SK-N-SH (cell line): ENCODE data around the gene ARFGEF2. TPM values are rescaled to one million over a fixed set of nuclear protein-coding genes. Genes with fewer than 3 reads are reported as not detected.
A peak's percentile ranks its signal among the peaks of the same experiment; 100 is the strongest.

Experiments
- CTCF ChIA-PET: fragments of 300-600, 350-600 bp; formaldehyde crosslinking; extraction: SDS; loops from one replicate; lab custom pipeline; 2021; lab: Yijun Ruan, JAX
- POLR2A ChIA-PET: fragments of 350-600 bp; sonication (Branson Sonifier 250); formaldehyde crosslinking; extraction: SDS; loops from one replicate; lab custom pipeline; 2020; ENCODE audit warnings: antibody characterized with exemption, inconsistent platforms; lab: Yijun Ruan, JAX
- DNase-seq: peaks from one replicate; pipeline ENCODE4 v3.0.0; 2012
- H2AFZ ChIP-seq: fragments of 200-600 bp; sonication (generic); 2 replicates; pipeline ENCODE4 v1.8.1; 2016; ENCODE audit warnings: antibody characterized with exemption, mild to moderate bottlenecking, low read depth
- H3F3A ChIP-seq: fragments of 200-600 bp; sonication (generic); replicated peaks from 2 replicates; pipeline ENCODE3; 2016; ENCODE audit warnings: antibody characterized with exemption, mild to moderate bottlenecking; ENCODE audit not compliant: insufficient read depth
- H3K27ac ChIP-seq, 2 experiments: fragments of 200-500 bp in 1 of 2; fragments of 200-600 bp in 1 of 2; sonication (Bioruptor generic) in 1 of 2; sonication (generic), shearing (Covaris generic) in 1 of 2; 2 replicates each; pipeline versions ENCODE4 v1.5.1 to v1.6.1; 2014 to 2016; ENCODE audit warnings: low read depth in 2 of 2, inconsistent platforms in 1 of 2, low read length in 1 of 2, mild to moderate bottlenecking in 1 of 2, mixed read lengths in 1 of 2
- H3K27me3 ChIP-seq: fragments of 200-600 bp; sonication (generic), shearing (Covaris generic); 2 replicates; pipeline ENCODE4 v1.6.1; 2016; ENCODE audit warnings: mixed run types; ENCODE audit not compliant: insufficient read depth
- H3K36me3 ChIP-seq, 2 experiments: fragments of 200-500 bp in 1 of 2; fragments of 200-600 bp in 1 of 2; sonication (Bioruptor generic) in 1 of 2; sonication (generic) in 1 of 2; replicated peaks in 1 of 2; 2 replicates each; pipeline versions ENCODE3 to v1.5.1; 2014 to 2016; ENCODE audit warnings: low read length in 1 of 2, mild to moderate bottlenecking in 1 of 2; ENCODE audit not compliant: insufficient read depth in 2 of 2, control insufficient read depth in 1 of 2
- H3K4me1 ChIP-seq, 2 experiments: fragments of 200-500 bp in 1 of 2; fragments of 200-600 bp in 1 of 2; sonication (Bioruptor generic) in 1 of 2; sonication (generic), shearing (Covaris generic) in 1 of 2; 2 replicates each; pipeline versions ENCODE4 v1.5.1 to v1.6.1; 2014 to 2016; ENCODE audit warnings: low read depth in 1 of 2, low read length in 1 of 2, mixed run types in 1 of 2; ENCODE audit not compliant: insufficient read depth in 2 of 2, control insufficient read depth in 1 of 2
- H3K4me2 ChIP-seq: fragments of 200-600 bp; sonication (generic), shearing (Covaris generic); 2 replicates; pipeline ENCODE4 v1.6.1; 2017; ENCODE audit warnings: mixed run types
- H3K4me3 ChIP-seq, 2 experiments: fragments of 200-500 bp in 1 of 2; fragments of 200-600 bp in 1 of 2; sonication (Bioruptor generic) in 1 of 2; sonication (generic), shearing (Covaris generic) in 1 of 2; 2 replicates each; pipeline versions ENCODE4 v1.5.1 to v1.8.1; 2014 to 2016; ENCODE audit warnings: low read depth in 2 of 2, inconsistent platforms in 1 of 2, low read length in 1 of 2, mild to moderate bottlenecking in 1 of 2, mixed read lengths in 1 of 2, moderate library complexity in 1 of 2
- H3K79me2 ChIP-seq: fragments of 200-600 bp; sonication (generic); 2 replicates; pipeline ENCODE4 v1.8.1; 2017; ENCODE audit warnings: mild to moderate bottlenecking; ENCODE audit not compliant: insufficient read depth
- H3K9ac ChIP-seq: fragments of 200-600 bp; sonication (generic); 2 replicates; pipeline ENCODE4 v1.6.1; 2017; ENCODE audit warnings: mixed run types
- H3K9me2 ChIP-seq: fragments of 200-600 bp; sonication (generic); 2 replicates; pipeline ENCODE4 v1.6.1; 2017; ENCODE audit warnings: mixed run types
- H3K9me3 ChIP-seq: fragments of 200-600 bp; sonication (generic); 2 replicates; pipeline ENCODE4 v1.6.1; 2017; ENCODE audit warnings: mixed run types, mild to moderate bottlenecking, moderate library complexity
- H4K20me1 ChIP-seq: fragments of 200-600 bp; sonication (generic); 2 replicates; pipeline ENCODE4 v1.6.1; 2017; ENCODE audit warnings: mild to moderate bottlenecking, mixed run types; ENCODE audit not compliant: insufficient read depth
- FOSL2 ChIP-seq: IDR thresholded peaks from 2 replicates; pipeline ENCODE4 v1.4.0; 2012; ENCODE audit warnings: low read depth, mild to moderate bottlenecking, moderate library complexity, borderline replicate concordance
- FOXJ3 ChIP-seq: sonication (generic); formaldehyde crosslinking; IDR thresholded peaks from 2 replicates; pipeline ENCODE4 v1.5.1; 2020; ENCODE audit warnings: mild to moderate bottlenecking, missing genetic modification reagents
- MXI1 ChIP-seq: IDR thresholded peaks from 2 replicates; pipeline ENCODE4 v1.6.1; 2012; ENCODE audit warnings: mild to moderate bottlenecking, low read depth, low read length, improper control_type of control experiment
- RCOR1 ChIP-seq: fragments of 150-350 bp; IDR thresholded peaks from 2 replicates; pipeline ENCODE4 v1.6.1; 2017; ENCODE audit warnings: antibody characterized with exemption, low read length
- RFX5 ChIP-seq: IDR thresholded peaks from 2 replicates; pipeline ENCODE4 v1.6.1; 2012; ENCODE audit warnings: mild to moderate bottlenecking, improper control_type of control experiment, low read length
- RXRA ChIP-seq: IDR thresholded peaks from 2 replicates; pipeline ENCODE4 v1.4.0; 2012; ENCODE audit warnings: low read depth, mild to moderate bottlenecking, borderline replicate concordance
- SIN3A ChIP-seq: IDR thresholded peaks from 2 replicates; pipeline ENCODE4 v1.6.1; 2012; ENCODE audit warnings: low read depth, mild to moderate bottlenecking, low read length, moderate library complexity, borderline replicate concordance
- SMC3 ChIP-seq: IDR thresholded peaks from 2 replicates; pipeline ENCODE4 v1.6.1; 2012; ENCODE audit warnings: low read depth, low read length, improper control_type of control experiment
- WGBS: methylation state at CpG from one replicate; pipeline ENCODE4 v1.1.6; 2017; ENCODE audit warnings: low lambda C conversion rate; 5-methylcytosine and 5-hydroxymethylcytosine counted together
- polyA plus RNA-seq, 3 experiments: library from polyadenylated mRNA; depleted of rRNA; stranded (reverse); fragments of >200 nt; gene quantifications; 2 replicates each; pipeline ENCODE4 v1.2.3, GENCODE V29; 2012
- TF ChIP-seq, protein P1 (sequence below): IDR thresholded peaks from 2 replicates; pipeline ENCODE4 v1.6.1; 2012; ENCODE audit warnings: mild to moderate bottlenecking, low read depth, low read length, moderate library complexity

ARFGEF2 gene
- polyA plus RNA-seq, 1 of the 3 experiments (the other 2 are of a cell fraction): 6.1 TPM

DNA sequence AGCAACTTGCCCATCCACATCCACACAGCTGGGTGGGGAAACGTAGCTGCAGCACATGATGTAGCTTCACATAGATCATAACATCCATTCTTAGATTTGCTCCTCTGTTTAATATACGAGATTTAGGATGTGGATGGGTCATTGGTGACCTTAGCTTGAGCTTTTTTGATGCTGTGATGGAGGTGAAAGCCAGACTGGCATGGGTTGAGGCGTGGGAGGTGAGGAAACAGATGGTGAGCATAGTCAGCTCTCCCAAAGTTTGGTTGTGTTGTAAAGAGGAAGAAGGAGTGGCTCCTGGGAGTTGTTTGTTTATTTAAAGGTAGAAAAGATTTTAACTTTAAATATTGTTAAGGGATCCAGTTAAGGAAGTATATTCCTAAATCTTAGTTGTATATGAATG is 5.3 kb downstream of the ARFGEF2 start:
- Histone ChIP-seq H4K20me1 (peaks cover 63% of the 10 kb centered on the region), H3F3A (peaks cover 17% of the 10 kb centered on the region), H3K4me2 (no peak overlapping the region), H3K9me3 (no peaks in the 10 kb centered on the region), H3K27me3 (no peaks in the 10 kb centered on the region), H3K36me3 (peaks cover 0 to 5% of the 10 kb centered on the region in 2 experiments), H3K4me1 (peaks cover 13% of the 10 kb centered on the region in 2 experiments; a peak in 3 of 4 replicates), H3K9ac (no peak overlapping the region), H2AFZ (no peak overlapping the region), H3K79me2 (peaks cover 97% of the 10 kb centered on the region), H3K27ac (no peak overlapping the region), H3K4me3 (no peak overlapping the region)
- CTCF ChIA-PET: interaction anchor here (1.2 kb wide), 1 partner anchor 22 kb away, joined by 7 read pairs; no protein-coding TSS in a partner anchor
- no peak for DNase-seq
- WGBS: 94% methylated on average over 3 of the region's 3 CpGs
- POLR2A ChIA-PET: no interaction called here
- TF ChIP-seq FOSL2 (no peak), MXI1 (no peak), FOXJ3 (CRISPR knock-in tag) (no peak), RCOR1 (no peak), SIN3A (no peak), RXRA (no peak), SMC3 (no peak)
- TF ChIP-seq, protein P1, sequence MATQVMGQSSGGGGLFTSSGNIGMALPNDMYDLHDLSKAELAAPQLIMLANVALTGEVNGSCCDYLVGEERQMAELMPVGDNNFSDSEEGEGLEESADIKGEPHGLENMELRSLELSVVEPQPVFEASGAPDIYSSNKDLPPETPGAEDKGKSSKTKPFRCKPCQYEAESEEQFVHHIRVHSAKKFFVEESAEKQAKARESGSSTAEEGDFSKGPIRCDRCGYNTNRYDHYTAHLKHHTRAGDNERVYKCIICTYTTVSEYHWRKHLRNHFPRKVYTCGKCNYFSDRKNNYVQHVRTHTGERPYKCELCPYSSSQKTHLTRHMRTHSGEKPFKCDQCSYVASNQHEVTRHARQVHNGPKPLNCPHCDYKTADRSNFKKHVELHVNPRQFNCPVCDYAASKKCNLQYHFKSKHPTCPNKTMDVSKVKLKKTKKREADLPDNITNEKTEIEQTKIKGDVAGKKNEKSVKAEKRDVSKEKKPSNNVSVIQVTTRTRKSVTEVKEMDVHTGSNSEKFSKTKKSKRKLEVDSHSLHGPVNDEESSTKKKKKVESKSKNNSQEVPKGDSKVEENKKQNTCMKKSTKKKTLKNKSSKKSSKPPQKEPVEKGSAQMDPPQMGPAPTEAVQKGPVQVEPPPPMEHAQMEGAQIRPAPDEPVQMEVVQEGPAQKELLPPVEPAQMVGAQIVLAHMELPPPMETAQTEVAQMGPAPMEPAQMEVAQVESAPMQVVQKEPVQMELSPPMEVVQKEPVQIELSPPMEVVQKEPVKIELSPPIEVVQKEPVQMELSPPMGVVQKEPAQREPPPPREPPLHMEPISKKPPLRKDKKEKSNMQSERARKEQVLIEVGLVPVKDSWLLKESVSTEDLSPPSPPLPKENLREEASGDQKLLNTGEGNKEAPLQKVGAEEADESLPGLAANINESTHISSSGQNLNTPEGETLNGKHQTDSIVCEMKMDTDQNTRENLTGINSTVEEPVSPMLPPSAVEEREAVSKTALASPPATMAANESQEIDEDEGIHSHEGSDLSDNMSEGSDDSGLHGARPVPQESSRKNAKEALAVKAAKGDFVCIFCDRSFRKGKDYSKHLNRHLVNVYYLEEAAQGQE: no peak
- TF ChIP-seq, all 33 proteins: peak for 0
- no peaks in the 10 kb centered on the region for H3K9me2 ChIP-seq

DNA sequence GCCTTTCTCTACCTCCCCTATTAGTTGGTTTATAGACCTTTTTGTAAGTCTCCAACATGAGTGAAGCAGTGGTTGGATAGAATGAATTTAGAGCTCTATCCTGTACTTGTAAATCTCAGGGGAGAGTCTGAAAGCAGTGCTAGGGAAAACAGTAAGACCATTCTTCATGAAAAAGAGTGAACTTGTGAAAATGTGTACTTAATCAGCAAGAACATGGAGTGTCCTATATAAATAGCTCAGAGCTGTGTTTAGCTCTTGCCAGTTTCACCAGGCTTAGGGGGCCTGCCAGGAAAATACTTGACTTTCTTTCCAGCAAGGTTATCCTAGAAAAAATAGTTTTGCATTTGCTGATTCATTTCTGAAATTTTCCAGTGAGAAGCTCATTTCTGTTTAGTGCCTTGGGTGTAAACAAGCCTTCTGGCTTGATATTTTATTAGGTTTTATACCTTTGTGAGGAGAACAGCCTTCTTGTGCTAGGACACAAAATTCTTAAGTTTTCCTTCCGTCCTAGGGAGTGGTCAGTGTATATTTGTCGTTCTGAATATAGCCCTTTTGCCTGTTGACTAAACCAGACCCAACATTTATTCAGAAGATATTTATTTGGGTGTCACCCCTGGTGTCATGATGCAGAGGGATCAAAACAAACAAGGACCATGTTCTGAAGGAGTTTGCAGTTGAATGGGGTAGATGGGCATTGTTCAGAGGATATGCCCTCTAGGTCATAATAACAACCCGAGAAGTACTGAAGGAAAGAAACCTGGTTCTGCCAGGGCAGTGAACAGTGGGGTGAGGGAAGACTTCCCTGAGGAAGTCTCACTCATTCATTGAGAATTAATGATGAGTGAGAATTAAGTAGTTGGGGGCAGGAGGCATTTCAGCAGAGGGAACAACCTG is 7.6 kb downstream of the ARFGEF2 start:
- H3K27ac ChIP-seq: no peak overlapping the region
- H3K36me3 ChIP-seq: peaks cover 0 to 5% of the 10 kb centered on the region in 2 experiments
- POLR2A ChIA-PET: no interaction called here
- 0 out of 2 replicates have a peak overlapping the region, but pooled peaks have one; percentile 2 for H3K4me2 ChIP-seq
- DNase-seq: no peak
- no peaks in the 10 kb centered on the region for H3K9me2 ChIP-seq
- H2AFZ ChIP-seq: no peak overlapping the region
- H3K9ac ChIP-seq: no peak overlapping the region
- H3K9me3 ChIP-seq: no peaks in the 10 kb centered on the region
- H3K79me2 ChIP-seq: peaks cover 97% of the 10 kb centered on the region
- CTCF ChIA-PET: no interaction called here
- peaks cover 75% of the 10 kb centered on the region for H4K20me1 ChIP-seq
- H3K27me3 ChIP-seq: no peaks in the 10 kb centered on the region
- H3K4me3 ChIP-seq: no peak overlapping the region
- H3K4me1 ChIP-seq: peaks cover 0 to 8% of the 10 kb centered on the region in 2 experiments; a peak in 1 of 4 replicates
- H3F3A ChIP-seq: no peaks in the 10 kb centered on the region
- 82% methylated on average over 3 of the region's 3 CpGs for WGBS
- no peak for TF ChIP-seq RFX5
